Panc1 (cell line): ENCODE data around the gene HTRA3. TPM values are rescaled to one million over a fixed set of nuclear protein-coding genes. Genes with fewer than 3 reads are reported as not detected.

Experiments
- ATAC-seq: fragments of 200-7000 bp; cut with Tn5 transposase; 2 replicates; pipeline ENCODE4 v1.9.1; 2020; ENCODE audit warnings: mild to moderate bottlenecking, moderate library complexity
- BruUV-seq: library from RNA; stranded (reverse); fragments of 400-500 nt; replicated peaks from 2 replicates; lab custom pipeline; 2021; lab: Mats Ljungman, UMichigan
- CTCF ChIA-PET: fragments of 300-600 bp; sonication (Branson Sonifier 250); formaldehyde crosslinking; loops from one replicate; lab custom pipeline; 2022; ENCODE audit warnings: antibody characterized with exemption; lab: Charles Lee
- POLR2A ChIA-PET: fragments of 300-600 bp; sonication (Branson Sonifier 250); formaldehyde crosslinking; loops from one replicate; lab custom pipeline; 2022; ENCODE audit warnings: antibody characterized with exemption; lab: Charles Lee
- DNase-seq: peaks from one replicate; pipeline ENCODE4 v3.0.0-alpha.2; 2010; ENCODE audit warnings: low read depth, low spot score
- H3K27ac ChIP-seq: 2 replicates; pipeline ENCODE4 v1.5.1; 2011; ENCODE audit warnings: mild to moderate bottlenecking, low read length, inconsistent platforms
- H3K27me3 ChIP-seq: fragments of 200-500 bp; sonication (Bioruptor generic); 2 replicates; pipeline ENCODE4 v1.6.0; 2014; ENCODE audit warnings: low read length, inconsistent platforms; ENCODE audit not compliant: control insufficient read depth, insufficient read depth
- H3K36me3 ChIP-seq: fragments of 200-500 bp; sonication (Bioruptor generic); 2 replicates; pipeline ENCODE4 v1.5.1; 2014; ENCODE audit warnings: inconsistent platforms, mild to moderate bottlenecking, low read length, moderate library complexity; ENCODE audit not compliant: control insufficient read depth, insufficient read depth
- H3K4me1 ChIP-seq: 2 replicates; pipeline ENCODE4 v1.5.1; 2011; ENCODE audit warnings: inconsistent platforms, mild to moderate bottlenecking, low read length, moderate library complexity; ENCODE audit not compliant: control insufficient read depth, insufficient read depth
- H3K4me3 ChIP-seq, 2 experiments: 2 replicates each; pipeline ENCODE4 v1.5.1; 2011 to 2012; ENCODE audit warnings: low read depth in 2 of 2, low read length in 2 of 2, mild to moderate bottlenecking in 2 of 2, inconsistent platforms in 1 of 2, moderate library complexity in 1 of 2
- H3K9me3 ChIP-seq: fragments of 200-500 bp; sonication (Bioruptor generic); 2 replicates; pipeline ENCODE4 v1.5.1; 2014; ENCODE audit warnings: low read depth, mild to moderate bottlenecking, inconsistent platforms, low read length, moderate library complexity; ENCODE audit not compliant: control insufficient read depth, insufficient read depth
- CTCF ChIP-seq: fragments of 450-650 bp; IDR thresholded peaks from 2 replicates; pipeline ENCODE4 v1.5.1; 2017; ENCODE audit warnings: mild to moderate bottlenecking
- POLR2AphosphoS5 ChIP-seq: IDR thresholded peaks from 2 replicates; pipeline ENCODE4 v1.6.1; 2012; ENCODE audit warnings: mild to moderate bottlenecking, low read depth, low read length, moderate library complexity
- REST ChIP-seq, 2 experiments: IDR thresholded peaks; 2 replicates each; pipeline ENCODE4 v1.6.1; 2011 to 2012; ENCODE audit warnings: low read depth in 2 of 2, control low read depth in 1 of 2, low read length in 1 of 2, mild to moderate bottlenecking in 1 of 2, moderate library complexity in 1 of 2; ENCODE audit not compliant: insufficient read depth in 1 of 2
- SIN3A ChIP-seq: IDR thresholded peaks from 2 replicates; pipeline ENCODE4 v1.6.1; 2012; ENCODE audit warnings: low read depth, mild to moderate bottlenecking, low read length, moderate library complexity, borderline replicate concordance; ENCODE audit not compliant: insufficient read depth
- TCF7L2 ChIP-seq: IDR thresholded peaks from 2 replicates; pipeline ENCODE4 v1.6.1; 2011; ENCODE audit warnings: mild to moderate bottlenecking, low read depth, low read length, inconsistent platforms
- in situ Hi-C: cut with HindIII; loops from 2 replicates; pipeline ENCODE4 v1.10.0; 2016; ENCODE audit warnings: low sequenced_read_pairs, low pct_unique_long_range_greater_than_20kb
- intact Hi-C: fragments of 100-400 bp; cut with micrococcal nuclease; formaldehyde crosslinking; loops from one replicate; pipeline ENCODE4 v1.10.0; 2022; ENCODE audit not compliant: unreplicated experiment
- total RNA-seq: library from RNA; stranded (reverse); gene quantifications from one replicate; pipeline ENCODE4 v1.2.1, GENCODE V29; 2021; ENCODE audit not compliant: unreplicated experiment

HTRA3 gene
- total RNA-seq, 1 experiment from 2014 or later = 0.98 TPM

DNA sequence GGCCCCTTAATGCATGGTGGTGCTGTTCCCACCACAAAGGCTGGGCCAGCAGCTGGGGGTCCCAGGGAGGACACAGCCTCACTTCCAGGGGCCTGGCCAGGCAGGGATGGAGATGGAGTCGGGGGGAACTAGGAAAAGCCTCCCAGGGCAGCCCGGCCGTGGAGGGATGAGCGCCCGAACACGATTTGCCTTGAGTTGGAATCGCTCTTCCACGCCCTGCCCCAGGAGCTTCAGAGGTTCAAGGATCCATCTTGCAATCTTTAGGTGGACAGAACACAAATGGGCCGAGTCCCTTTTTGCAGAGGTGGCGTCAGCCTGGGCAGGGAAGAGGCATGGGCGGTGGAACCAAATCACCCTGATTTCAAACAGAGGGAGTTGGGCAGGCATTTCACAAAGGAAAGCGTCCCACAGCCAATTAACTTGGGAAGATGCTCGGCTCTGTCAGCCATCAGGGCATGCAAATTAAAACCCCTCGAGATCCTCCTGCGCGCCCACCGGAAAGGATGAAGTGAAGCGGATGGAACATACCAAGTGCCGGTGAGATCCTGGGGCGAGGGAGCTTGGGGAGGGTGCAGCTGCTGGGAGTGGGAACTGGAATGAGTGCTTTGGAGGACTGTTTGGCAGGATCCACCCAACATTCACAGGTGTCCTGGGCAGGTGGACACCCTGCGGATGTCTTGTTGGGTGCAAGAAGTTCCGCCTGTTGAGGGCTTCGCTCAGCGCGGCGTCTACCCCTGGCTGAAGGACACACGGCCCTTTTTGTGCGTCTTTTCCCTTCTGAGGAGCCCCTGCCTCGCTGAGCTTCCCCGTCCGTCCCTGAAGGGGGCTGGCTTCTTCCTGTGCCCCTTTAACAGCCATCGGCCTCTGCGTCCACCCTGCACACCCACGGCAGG is 75.7 kb downstream of the HTRA3 start:
- DNase-seq (no peak), ATAC-seq (no peak)
- Histone ChIP-seq H3K4me1 (no peaks in the 10 kb centered on the region), H3K4me3 (no peak overlapping the region), H3K27me3 (no peaks in the 10 kb centered on the region), H3K9me3 (no peaks in the 10 kb centered on the region), H3K36me3 (no peaks in the 10 kb centered on the region), H3K27ac (no peak overlapping the region)
- no peak for TF ChIP-seq REST (IDR thresholded peaks at IDR 0.05; ENCODE audit: insufficient read depth in 1 of 2, low read depth in 2 of 2, low read length in 1 of 2)
- TF ChIP-seq CTCF = no peak
- no peak for TF ChIP-seq POLR2AphosphoS5
- ChIA-PET CTCF (no interaction called here), POLR2A (no interaction called here)
- in situ Hi-C loops = no loop called here
- intact Hi-C loops = no loop called here
- no TSS peak for BruUV-seq

DNA sequence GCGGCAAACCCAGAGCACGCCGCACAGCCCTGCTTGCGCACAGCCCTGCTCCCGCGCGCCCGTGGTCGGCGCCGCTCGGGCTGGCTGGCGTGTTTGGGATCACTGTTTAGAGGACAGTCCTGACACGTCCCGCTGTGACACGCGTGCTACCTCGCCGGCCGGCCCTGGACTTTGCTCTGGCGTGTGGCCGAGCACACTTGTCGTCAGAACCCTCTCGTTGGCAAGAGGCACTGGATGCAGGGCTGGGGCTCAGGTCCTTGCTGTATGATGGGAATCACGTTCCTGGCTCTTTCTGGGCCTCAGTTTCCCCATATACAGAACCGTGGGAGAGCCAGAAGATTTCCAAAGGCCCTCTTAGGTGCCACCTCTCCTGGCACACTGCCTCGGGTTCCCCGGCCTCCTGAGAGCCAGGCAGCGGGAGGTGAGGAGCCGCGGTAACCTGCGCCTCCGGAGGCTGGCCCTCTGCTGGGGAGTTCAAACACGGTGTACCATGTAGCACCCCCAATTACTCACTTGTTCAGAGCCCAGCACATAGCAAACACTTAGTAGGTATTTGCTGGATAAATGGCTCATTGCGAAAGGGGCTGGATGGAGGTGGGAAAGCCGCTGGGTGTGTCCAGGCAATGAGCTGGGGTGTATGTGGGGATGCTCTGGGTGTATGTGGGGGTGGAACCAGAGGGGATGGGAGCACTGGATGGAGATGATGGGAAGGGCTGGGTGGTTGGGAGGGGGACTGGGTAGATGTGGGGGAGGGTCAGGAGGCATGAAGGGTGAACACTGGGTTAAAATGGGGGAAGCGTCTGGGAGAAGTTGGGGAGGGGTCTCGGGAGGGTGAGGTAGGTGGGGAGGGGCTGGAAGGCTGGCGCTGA is 76.6 kb downstream of the HTRA3 start:
- BruUV-seq = no TSS peak
- Histone ChIP-seq H3K4me3 (no peak overlapping the region), H3K27me3 (no peaks in the 10 kb centered on the region), H3K4me1 (no peaks in the 10 kb centered on the region), H3K36me3 (no peaks in the 10 kb centered on the region), H3K9me3 (no peaks in the 10 kb centered on the region), H3K27ac (no peak overlapping the region)
- ChIA-PET CTCF (no interaction called here), POLR2A (no interaction called here)
- TF ChIP-seq CTCF (no peak), POLR2AphosphoS5 (no peak), TCF7L2 (no peak), REST (IDR thresholded peaks at IDR 0.05; ENCODE audit: insufficient read depth in 1 of 2, low read depth in 2 of 2, low read length in 1 of 2) (no peak), SIN3A (no peak)
- intact Hi-C loops (no loop called here), in situ Hi-C loops (no loop called here)
- DNase-seq (no peak), ATAC-seq (no peak)
